ENCODE results near the gene ARHGEF12. TPM values are rescaled to one million over a fixed set of nuclear protein-coding genes. Genes with fewer than 3 reads are reported as not detected.

The ARHGEF12 gene
- total RNA-seq, 6 experiments from 2014 or later = 72.9 to 95.1 (median 85.0) TPM

GRCh38 chr11:120317689-120318480, 18.3 kb upstream of the ARHGEF12 start:
- Mint-ChIP-seq H3K27me3 (ENCODE audit: insufficient read depth) (peaks cover 6% of the 10 kb centered on the region), H3K36me3 (ENCODE audit: low read depth) (no peaks in the 10 kb centered on the region), H3K27ac (no peak overlapping the region), H3K9me3 (no peaks in the 10 kb centered on the region), H3K4me1 (ENCODE audit: low read depth) (peaks cover 7% of the 10 kb centered on the region), H3K4me3 (no peak overlapping the region)
- no peak for TF ChIP-seq CTCF (IDR thresholded peaks at IDR 0.05)
- DNase-seq = no peak

- TF ChIP-seq CTCF (IDR thresholded peaks at IDR 0.05) = no peak
- Mint-ChIP-seq H3K27ac (no peak overlapping the region), H3K4me3 (no peak overlapping the region), H3K9me3 (no peaks in the 10 kb centered on the region), H3K4me1 (ENCODE audit: low read depth) (peaks cover 7% of the 10 kb centered on the region), H3K27me3 (ENCODE audit: insufficient read depth) (peaks cover 6% of the 10 kb centered on the region), H3K36me3 (ENCODE audit: low read depth) (no peaks in the 10 kb centered on the region)
- DNase-seq = no peak
Measured at GRCh38 chr11:120318906-120319305, 17.3 kb upstream of the ARHGEF12 start.

- peak; percentile 45 for DNase-seq
- Mint-ChIP-seq H3K27ac (peak within 1 kb of the TSS; percentile 98), H3K36me3 (ENCODE audit: low read depth) (peaks cover 22% of the 10 kb centered on the region), H3K4me1 (ENCODE audit: low read depth) (peaks cover 50% of the 10 kb centered on the region), H3K27me3 (ENCODE audit: insufficient read depth) (peaks cover 6% of the 10 kb centered on the region), H3K4me3 (peak within 1 kb of the TSS; percentile 95), H3K9me3 (no peaks in the 10 kb centered on the region)
- TF ChIP-seq CTCF (IDR thresholded peaks at IDR 0.05) = peak; percentile 44; the same call in 1 of the 2 replicates
Measured at GRCh38 chr11:120324932-120325810, 11.0 kb upstream of the ARHGEF12 start, which contains the start of gene TLCD5. TLCD5 (plus strand) TSS chr11:120325299; CDS start chr11:120327442, 2,143 bp downstream.

GRCh38 chr11:120326228-120326627, 10.0 kb upstream of the ARHGEF12 start:
- DNase-seq = peak; percentile 63
- peak overlapping the region; percentile 98 for H3K27ac Mint-ChIP-seq
- H3K27me3 Mint-ChIP-seq (ENCODE audit: insufficient read depth) = peaks cover 6% of the 10 kb centered on the region
- H3K4me3 Mint-ChIP-seq = peak overlapping the region; percentile 95
- peaks cover 61% of the 10 kb centered on the region for H3K4me1 Mint-ChIP-seq (ENCODE audit: low read depth)
- peaks cover 31% of the 10 kb centered on the region for H3K36me3 Mint-ChIP-seq (ENCODE audit: low read depth)
- no peaks in the 10 kb centered on the region for H3K9me3 Mint-ChIP-seq
- TF ChIP-seq CTCF (IDR thresholded peaks at IDR 0.05) = no peak

- H3K27ac Mint-ChIP-seq = peak overlapping the region; percentile 98
- H3K4me1 Mint-ChIP-seq (ENCODE audit: low read depth) = peaks cover 67% of the 10 kb centered on the region
Measured at GRCh38 chr11:120326845-120327281, 9.3 kb upstream of the ARHGEF12 start.

More at GRCh38 chr11:120326845-120327281, 9.3 kb upstream of the ARHGEF12 start:
- H3K36me3 Mint-ChIP-seq (ENCODE audit: low read depth) = peaks cover 31% of the 10 kb centered on the region
- no peaks in the 10 kb centered on the region for H3K9me3 Mint-ChIP-seq
- peaks cover 6% of the 10 kb centered on the region for H3K27me3 Mint-ChIP-seq (ENCODE audit: insufficient read depth)
- no peak for TF ChIP-seq CTCF (IDR thresholded peaks at IDR 0.05)
- peak overlapping the region; percentile 95 for H3K4me3 Mint-ChIP-seq
- DNase-seq = no peak
